Esophagus muscularis mucosa (tissue), 3 donors: Measurements from ENCODE around the gene C5orf58.

Experiments
- POLR2A ChIP-seq: fragments of 450-650 bp; IDR thresholded peaks from one replicate; pipeline ENCODE4 v1.6.1; 2017; ENCODE audit warnings: antibody characterized with exemption, moderate library complexity, mild to moderate bottlenecking, low read depth
- POLR2AphosphoS5 ChIP-seq, 2 donors: sonication (generic); formaldehyde crosslinking; IDR thresholded peaks; one replicate each; pipeline ENCODE4 v1.6.1; 2017; ENCODE audit warnings: antibody characterized with exemption in 2 of 2
- TF ChIP-seq, protein P1 (sequence below), 3 experiments: fragments of 200-600 bp in 2 of 3; fragments of 450-650 bp in 1 of 3; sonication (generic) in 2 of 3; IDR thresholded peaks; one replicate each; pipeline ENCODE4 v1.5.1; 2017 to 2019; ENCODE audit warnings: antibody characterized with exemption in 3 of 3, mild to moderate bottlenecking in 2 of 3, moderate library complexity in 1 of 3

DNA sequence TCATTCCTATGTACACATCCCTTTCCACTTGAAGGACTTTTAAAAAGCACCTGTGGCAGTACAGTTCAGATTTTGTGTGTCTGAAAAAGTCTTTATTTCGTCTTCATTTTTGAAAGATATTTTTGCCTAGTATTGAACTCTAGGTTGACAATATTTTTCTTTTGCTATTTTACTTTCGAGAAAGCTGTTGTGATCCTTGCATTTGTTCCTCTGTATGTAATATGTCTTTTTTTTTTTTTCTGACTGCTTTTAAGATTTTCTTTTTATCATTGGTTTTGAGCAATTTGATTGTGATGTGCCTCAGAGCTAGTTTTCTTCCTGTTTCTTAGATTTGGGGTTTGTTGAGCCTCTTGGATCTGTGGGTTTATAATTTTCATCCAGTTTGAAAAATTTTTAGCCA is 51.4 kb downstream of the C5orf58 start:
- TF ChIP-seq, protein P1, sequence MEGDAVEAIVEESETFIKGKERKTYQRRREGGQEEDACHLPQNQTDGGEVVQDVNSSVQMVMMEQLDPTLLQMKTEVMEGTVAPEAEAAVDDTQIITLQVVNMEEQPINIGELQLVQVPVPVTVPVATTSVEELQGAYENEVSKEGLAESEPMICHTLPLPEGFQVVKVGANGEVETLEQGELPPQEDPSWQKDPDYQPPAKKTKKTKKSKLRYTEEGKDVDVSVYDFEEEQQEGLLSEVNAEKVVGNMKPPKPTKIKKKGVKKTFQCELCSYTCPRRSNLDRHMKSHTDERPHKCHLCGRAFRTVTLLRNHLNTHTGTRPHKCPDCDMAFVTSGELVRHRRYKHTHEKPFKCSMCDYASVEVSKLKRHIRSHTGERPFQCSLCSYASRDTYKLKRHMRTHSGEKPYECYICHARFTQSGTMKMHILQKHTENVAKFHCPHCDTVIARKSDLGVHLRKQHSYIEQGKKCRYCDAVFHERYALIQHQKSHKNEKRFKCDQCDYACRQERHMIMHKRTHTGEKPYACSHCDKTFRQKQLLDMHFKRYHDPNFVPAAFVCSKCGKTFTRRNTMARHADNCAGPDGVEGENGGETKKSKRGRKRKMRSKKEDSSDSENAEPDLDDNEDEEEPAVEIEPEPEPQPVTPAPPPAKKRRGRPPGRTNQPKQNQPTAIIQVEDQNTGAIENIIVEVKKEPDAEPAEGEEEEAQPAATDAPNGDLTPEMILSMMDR (IDR thresholded peaks at IDR 0.05) = no peak
- TF ChIP-seq POLR2A (no peak), POLR2AphosphoS5 (IDR thresholded peaks at IDR 0.05) (no peak)
